ENCODE data around the gene TP53I11.

The TP53I11 gene

GRCh38 chr11:44923115-44923514 lies 27.6 kb downstream of the TP53I11 start:
- TF ChIP-seq CTCF (IDR thresholded peaks at IDR 0.05): no peak
- Mint-ChIP-seq H3K27ac (no peak overlapping the region), H3K9me3 (no peaks in the 10 kb centered on the region), H3K36me3 (ENCODE audit: low read depth) (no peaks in the 10 kb centered on the region), H3K4me3 (no peak overlapping the region), H3K4me1 (no peaks in the 10 kb centered on the region), H3K27me3 (ENCODE audit: low read depth, poor library complexity) (peaks cover 18% of the 10 kb centered on the region)
- DNase-seq: no peak

- TF ChIP-seq CTCF (IDR thresholded peaks at IDR 0.05): no peak
- Mint-ChIP-seq H3K9me3 (no peaks in the 10 kb centered on the region), H3K4me1 (peaks cover 2% of the 10 kb centered on the region), H3K4me3 (no peak overlapping the region), H3K27me3 (ENCODE audit: low read depth, poor library complexity) (peaks cover 12% of the 10 kb centered on the region), H3K27ac (no peak overlapping the region), H3K36me3 (ENCODE audit: low read depth) (no peaks in the 10 kb centered on the region)
- no peak for DNase-seq
Observed at GRCh38 chr11:44920451-44920850, 30.2 kb downstream of the TP53I11 start.

GRCh38 chr11:44917741-44918140 lies 32.9 kb downstream of the TP53I11 start:
- Mint-ChIP-seq H3K9me3 (no peaks in the 10 kb centered on the region), H3K36me3 (ENCODE audit: low read depth) (no peaks in the 10 kb centered on the region), H3K27ac (no peak overlapping the region), H3K4me3 (no peak overlapping the region), H3K27me3 (ENCODE audit: low read depth, poor library complexity) (peaks cover 12% of the 10 kb centered on the region), H3K4me1 (peaks cover 4% of the 10 kb centered on the region)
- DNase-seq: no peak
- TF ChIP-seq CTCF (IDR thresholded peaks at IDR 0.05): no peak

- Mint-ChIP-seq H3K9me3 (no peaks in the 10 kb centered on the region), H3K36me3 (ENCODE audit: low read depth) (no peaks in the 10 kb centered on the region), H3K4me3 (no peak overlapping the region), H3K27me3 (ENCODE audit: low read depth, poor library complexity) (peaks cover 5% of the 10 kb centered on the region), H3K27ac (no peak overlapping the region), H3K4me1 (peaks cover 12% of the 10 kb centered on the region)
- no peak for TF ChIP-seq CTCF (IDR thresholded peaks at IDR 0.05)
- no peak for DNase-seq
Observed at GRCh38 chr11:44916801-44917385, 33.8 kb downstream of the TP53I11 start.

- Mint-ChIP-seq H3K27ac (no peak overlapping the region), H3K36me3 (ENCODE audit: low read depth) (no peaks in the 10 kb centered on the region), H3K4me1 (peaks cover 18% of the 10 kb centered on the region), H3K9me3 (no peaks in the 10 kb centered on the region), H3K27me3 (ENCODE audit: low read depth, poor library complexity) (peaks cover 4% of the 10 kb centered on the region), H3K4me3 (no peak overlapping the region)
- no peak for TF ChIP-seq CTCF (IDR thresholded peaks at IDR 0.05)
- no peak for DNase-seq
Observed at GRCh38 chr11:44916331-44916730, 34.4 kb downstream of the TP53I11 start.

GRCh38 chr11:44915621-44916020 lies 35.1 kb downstream of the TP53I11 start:
- Mint-ChIP-seq H3K4me1 (peaks cover 25% of the 10 kb centered on the region), H3K27ac (no peak overlapping the region), H3K4me3 (no peak overlapping the region), H3K9me3 (no peaks in the 10 kb centered on the region), H3K36me3 (ENCODE audit: low read depth) (no peaks in the 10 kb centered on the region), H3K27me3 (ENCODE audit: low read depth, poor library complexity) (peaks cover 4% of the 10 kb centered on the region)
- TF ChIP-seq CTCF (IDR thresholded peaks at IDR 0.05): no peak
- DNase-seq: no peak

Data from nephron progenitor cell (in vitro differentiated cells).